Gastrocnemius medialis (tissue), 4 donors: ENCODE results near the gene TTC23.

ENCODE experiments used
- CTCF ChIP-seq, 5 experiments: fragments of 450-650 bp in 3 of 5; fragments of 200-600 bp in 2 of 5; sonication (generic) in 2 of 5; IDR thresholded peaks in 4 of 5; conservative IDR thresholded peaks in 1 of 5; 1 replicate in 4 of 5; 2 replicates in 1 of 5; pipeline ENCODE4 v1.5.1; 2016 to 2019; ENCODE audit warnings: antibody characterized with exemption in 5 of 5, mild to moderate bottlenecking in 3 of 5, moderate library complexity in 3 of 5
- POLR2A ChIP-seq, 2 donors: fragments of 450-650 bp; IDR thresholded peaks; one replicate each; pipeline ENCODE4 v1.6.1; 2017; ENCODE audit warnings: antibody characterized with exemption in 2 of 2, mild to moderate bottlenecking in 2 of 2, moderate library complexity in 2 of 2

- TF ChIP-seq CTCF (IDR thresholded peaks at IDR 0.05 in 4 of 5, conservative IDR thresholded peaks at IDR 0.05 in 1 of 5), result no peak
- TF ChIP-seq POLR2A (IDR thresholded peaks at IDR 0.05), result peak; percentile 32 to 64
Observed at GRCh38 chr15:99097441-99098410, 151.7 kb downstream of the TTC23 start.
